Lower lobe of right lung (tissue), 2 donors: ENCODE measurements around the gene LILRA5. TPM values are rescaled to one million over a fixed set of nuclear protein-coding genes. Genes with fewer than 3 reads are reported as not detected.

Experiments
- ATAC-seq, 2 donors: fragments of 200-7000 bp; cut with Tn5 transposase; one replicate each; pipeline ENCODE4 v1.9.1; 2020 to 2022; ENCODE audit warnings: mild to moderate bottlenecking in 2 of 2, moderate library complexity in 2 of 2
- DNase-seq: peaks from one replicate; pipeline ENCODE4 v3.0.0-alpha.2; 2020
- H3K27ac ChIP-seq: fragments of 200-600 bp; one replicate; pipeline ENCODE4 v1.8.0; 2022
- H3K27me3 ChIP-seq: fragments of 200-600 bp; one replicate; pipeline ENCODE4 v1.8.0; 2022; ENCODE audit warnings: low read depth
- H3K36me3 ChIP-seq: fragments of 200-600 bp; one replicate; pipeline ENCODE4 v1.8.0; 2022; ENCODE audit warnings: mild to moderate bottlenecking
- H3K4me1 ChIP-seq: fragments of 200-600 bp; one replicate; pipeline ENCODE4 v1.8.0; 2022
- H3K4me3 ChIP-seq: fragments of 200-600 bp; one replicate; pipeline ENCODE4 v1.8.0; 2022; ENCODE audit warnings: mild to moderate bottlenecking
- H3K9me3 ChIP-seq: fragments of 200-600 bp; one replicate; pipeline ENCODE4 v1.8.0; 2022
- CTCF ChIP-seq: fragments of 200-600 bp; IDR thresholded peaks from one replicate; pipeline ENCODE4 v1.8.0; 2022; ENCODE audit warnings: antibody characterized with exemption, mild to moderate bottlenecking
- intact Hi-C: fragments of 100-400 bp; cut with DNase I; formaldehyde crosslinking; loops from one replicate; pipeline ENCODE4 v1.11.0; 2022
- total RNA-seq: library from RNA; stranded (reverse); fragmentation: NEBNext Ultra II Directional; extraction: Animal tissue kit (Norgen Biotek cat#: 25700); gene quantifications from one replicate; pipeline ENCODE4 v1.2.1, GENCODE V29; 2021
- donor health status: DM: no; HTN: yes; CAD: no; lungs with severe emphysema.

LILRA5 gene
- total RNA-seq, 1 donor from 2014 or later = 21.9 TPM

GRCh38 chr19:54335979-54336892 lies 23.3 kb upstream of the LILRA5 start:
- H3K27ac ChIP-seq = no peak overlapping the region
- ATAC-seq (no peak), DNase-seq (no peak)
- H3K27me3 ChIP-seq = no peaks in the 10 kb centered on the region
- TF ChIP-seq CTCF = no peak
- no peaks in the 10 kb centered on the region for H3K36me3 ChIP-seq
- no peak overlapping the region for H3K4me3 ChIP-seq
- intact Hi-C loops = no loop called here
- H3K4me1 ChIP-seq = no peaks in the 10 kb centered on the region
- H3K9me3 ChIP-seq = no peaks in the 10 kb centered on the region

- DNase-seq (no peak), ATAC-seq (no peak)
- no peaks in the 10 kb centered on the region for H3K4me1 ChIP-seq
- no peak for TF ChIP-seq CTCF
- H3K27ac ChIP-seq = no peak overlapping the region
- no peaks in the 10 kb centered on the region for H3K36me3 ChIP-seq
- H3K27me3 ChIP-seq = no peaks in the 10 kb centered on the region
- no peaks in the 10 kb centered on the region for H3K9me3 ChIP-seq
- peak overlapping the region; percentile 8 for H3K4me3 ChIP-seq
- intact Hi-C loops = no loop called here
These were observed 22.2 kb upstream of the LILRA5 start for GRCh38 chr19:54335164-54335563.

GRCh38 chr19:54333586-54334298 lies 20.8 kb upstream of the LILRA5 start:
- intact Hi-C loops = no loop called here
- H3K36me3 ChIP-seq = no peaks in the 10 kb centered on the region
- TF ChIP-seq CTCF = no peak
- DNase-seq (no peak), ATAC-seq (no peak)
- no peak overlapping the region for H3K4me3 ChIP-seq
- no peaks in the 10 kb centered on the region for H3K4me1 ChIP-seq
- H3K9me3 ChIP-seq = no peaks in the 10 kb centered on the region
- H3K27me3 ChIP-seq = no peaks in the 10 kb centered on the region
- no peak overlapping the region for H3K27ac ChIP-seq

- no peak for ATAC-seq
- H3K27me3 ChIP-seq = no peaks in the 10 kb centered on the region
- DNase-seq = no peak
These were observed 19.2 kb upstream of the LILRA5 start for GRCh38 chr19:54332149-54332548.

GRCh38 chr19:54331626-54332025 lies 18.7 kb upstream of the LILRA5 start:
- no peak overlapping the region for H3K4me3 ChIP-seq
- no peaks in the 10 kb centered on the region for H3K9me3 ChIP-seq
- H3K4me1 ChIP-seq = no peaks in the 10 kb centered on the region
- ATAC-seq = no peak
- peak; percentile 14 for DNase-seq
- no peak overlapping the region for H3K27ac ChIP-seq
- TF ChIP-seq CTCF = no peak
- intact Hi-C loops = no loop called here
- no peaks in the 10 kb centered on the region for H3K36me3 ChIP-seq
- no peaks in the 10 kb centered on the region for H3K27me3 ChIP-seq

More at GRCh38 chr19:54332149-54332548, 19.2 kb upstream of the LILRA5 start:
- H3K4me3 ChIP-seq = no peak overlapping the region
- H3K9me3 ChIP-seq = no peaks in the 10 kb centered on the region
- no peaks in the 10 kb centered on the region for H3K4me1 ChIP-seq
- H3K36me3 ChIP-seq = no peaks in the 10 kb centered on the region
- TF ChIP-seq CTCF = no peak
- no peak overlapping the region for H3K27ac ChIP-seq
- intact Hi-C loops = no loop called here
